ENCODE measurements around the gene ARPC1B. TPM values are rescaled to one million over a fixed set of nuclear protein-coding genes. Genes with fewer than 3 reads are reported as not detected.

The ARPC1B gene
- total and polyA plus RNA-seq, 9 of the 15 experiments (the other 6 are each of a cell fraction or from before 2014, with no cell fraction given) = 6.7 to 357 (median 211) TPM

GRCh38 chr7:99409192-99409572 is 34.7 kb downstream of the ARPC1B start (continued):
- TF ChIP-seq ZNF318 (IDR thresholded peaks at IDR 0.05; ENCODE audit: borderline replicate concordance in 1 of 2, low read depth in 1 of 2) = no peak
- no peak for TF ChIP-seq ELK1 (CRISPR knock-in tag; IDR thresholded peaks at IDR 0.05)
- TF ChIP-seq ZBTB40 (IDR thresholded peaks at IDR 0.05) = no peak
- no peak for TF ChIP-seq ZBTB40 (CRISPR knock-in tag; IDR thresholded peaks at IDR 0.05)
- TF ChIP-seq TRIM25 (IDR thresholded peaks at IDR 0.05; ENCODE audit: borderline replicate concordance) = peak; percentile 92; the same call in 1 of the 2 replicates
- TF ChIP-seq RBM34 (IDR thresholded peaks at IDR 0.05; ENCODE audit: borderline replicate concordance, insufficient read depth, low read length) = no peak
- TF ChIP-seq FOXJ3 (CRISPR knock-in tag; IDR thresholded peaks at IDR 0.05) = no peak

Data from K562 (cell line).